NCI-H146 (cell line): ENCODE data around the gene GPC3.
"Not testable (repeated sequence)": the region's sequence is repeated elsewhere in the genome, so short reads cannot be mapped to it uniquely, and the experiment has no call there.

ENCODE experiments used
- DNase-seq: peaks from one replicate; lab custom pipeline; 2025; lab: John Stamatoyannopoulos, UW

GPC3 gene

GRCh38 chrX:133646719-133647116 is 338.7 kb downstream of the GPC3 start:
- no peak for DNase-seq

DNA sequence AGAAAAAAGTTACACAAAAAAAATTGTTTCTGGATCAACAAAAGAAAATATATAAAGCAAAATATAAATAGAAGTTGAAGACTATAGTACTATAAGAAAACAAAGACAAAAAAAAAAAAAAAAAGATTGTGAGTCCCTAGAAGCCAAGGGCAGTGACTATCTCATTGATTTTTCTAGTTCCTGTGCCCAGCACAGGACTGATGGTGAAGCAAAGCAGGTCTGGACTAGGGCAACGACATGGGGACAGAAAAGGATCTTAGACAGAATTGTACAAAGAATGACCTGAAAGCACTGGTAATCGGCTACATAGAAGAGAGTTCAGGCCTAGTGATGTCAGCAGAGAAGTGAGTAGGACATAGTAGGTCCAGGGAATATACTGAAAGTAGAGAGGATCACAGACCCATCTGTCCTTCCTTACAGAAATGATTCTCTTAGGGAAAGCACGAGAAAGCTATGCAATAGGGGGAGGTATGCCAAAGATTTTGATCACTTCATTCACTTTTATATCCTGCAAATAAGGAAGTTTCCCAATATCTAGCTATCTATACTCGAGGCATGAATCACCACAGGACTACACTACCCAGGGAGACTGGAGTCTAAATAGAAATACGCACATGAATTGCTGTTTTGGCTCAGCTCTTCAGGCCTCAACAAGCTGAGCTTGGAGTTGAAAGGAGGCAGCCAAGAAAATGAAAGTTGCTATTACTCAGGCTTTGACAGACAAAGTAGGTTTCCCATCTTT is 339.2 kb downstream of the GPC3 start:
- no peak for DNase-seq

GRCh38 chrX:133645256-133645655 is 340.1 kb downstream of the GPC3 start:
- DNase-seq: no peak

DNA sequence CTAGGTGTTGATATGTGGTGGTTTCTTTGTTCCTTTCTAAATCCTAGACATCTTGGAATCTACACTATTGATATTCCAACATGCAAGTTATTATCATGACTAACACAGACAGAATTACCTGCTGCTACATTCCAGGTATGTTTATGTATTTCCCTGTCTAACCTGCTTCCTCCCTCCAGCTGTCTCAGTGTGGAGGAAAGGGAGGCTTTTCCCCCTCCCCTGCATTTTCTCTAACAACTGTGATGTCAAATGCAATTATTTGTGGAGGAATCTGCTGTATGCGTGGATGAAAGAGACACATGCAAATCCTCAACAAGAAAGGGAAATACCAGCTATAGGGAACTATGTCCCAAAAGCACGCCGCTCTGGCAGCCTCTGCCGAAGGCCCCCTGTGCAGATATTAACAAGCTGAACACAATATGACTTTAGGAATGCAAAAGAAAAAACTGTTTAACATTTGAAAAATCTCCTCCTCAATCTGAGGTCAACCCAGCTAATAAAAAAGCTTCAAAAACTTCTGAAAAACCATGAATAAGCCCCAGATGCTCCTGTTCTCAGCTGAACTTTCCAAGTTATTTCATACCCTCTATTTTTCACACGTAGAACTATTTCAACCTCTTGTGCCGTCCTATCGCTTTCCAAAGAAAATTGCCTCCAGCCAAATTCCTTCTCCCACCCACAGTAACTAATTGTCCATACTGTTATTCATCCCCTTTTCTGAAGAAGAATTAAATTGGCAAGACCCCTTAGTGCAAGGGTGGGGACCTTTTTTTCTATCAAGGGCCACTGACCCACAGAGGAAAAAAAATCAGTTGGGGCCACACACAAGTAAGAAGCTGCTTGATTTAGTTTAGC is 345.0 kb downstream of the GPC3 start:
- DNase-seq: no peak

GRCh38 chrX:133639726-133640125 is 345.7 kb downstream of the GPC3 start:
- no peak for DNase-seq

- DNase-seq: no peak
Measured at GRCh38 chrX:133638285-133638684, 347.1 kb downstream of the GPC3 start.

DNA sequence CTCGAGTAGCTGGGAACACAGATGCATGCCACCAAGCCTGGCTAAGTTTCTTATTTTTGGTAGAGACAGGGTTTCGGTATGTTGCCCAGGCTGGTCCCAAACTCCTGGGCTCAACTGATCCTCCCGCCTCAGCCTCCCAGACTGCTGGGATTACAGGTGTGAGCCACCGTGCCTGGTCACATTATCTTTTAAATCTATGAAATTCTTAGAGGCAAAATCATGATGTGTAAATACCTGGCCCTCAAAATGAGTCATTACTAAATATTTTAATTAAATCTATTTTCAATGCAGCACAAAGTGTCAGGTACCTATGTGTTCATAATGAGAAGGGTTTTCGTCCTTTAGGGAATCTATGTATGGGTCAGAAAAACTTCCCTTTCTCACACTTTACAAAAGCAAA is 347.6 kb downstream of the GPC3 start:
- no peak for DNase-seq

GRCh38 chrX:133636009-133636408 is 349.4 kb downstream of the GPC3 start:
- no peak for DNase-seq

GRCh38 chrX:133634416-133634815 is 351.0 kb downstream of the GPC3 start:
- DNase-seq: no peak

GRCh38 chrX:133633950-133634349 is 351.4 kb downstream of the GPC3 start:
- no peak for DNase-seq

- no peak for DNase-seq
Measured at GRCh38 chrX:133633162-133633561, 352.2 kb downstream of the GPC3 start.

DNA sequence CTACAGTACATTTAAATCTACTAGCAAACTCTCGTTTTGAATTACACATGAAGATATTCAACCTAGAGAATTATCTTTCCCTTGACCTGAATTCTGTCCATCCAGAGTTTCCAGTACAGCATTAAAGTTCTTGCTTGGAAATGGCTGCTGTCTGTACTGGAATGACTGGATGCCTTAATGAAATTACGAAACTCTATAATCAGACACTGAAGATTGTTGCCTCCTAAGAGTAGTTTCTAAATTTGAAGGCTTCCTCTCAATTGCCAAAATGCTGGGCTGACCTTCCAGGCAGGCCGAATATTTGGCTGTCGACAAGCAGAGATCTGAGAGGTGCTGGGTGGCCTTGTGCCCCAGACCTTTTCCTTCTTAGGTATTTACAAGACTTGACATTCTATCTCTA is 355.0 kb downstream of the GPC3 start:
- no peak for DNase-seq

DNA sequence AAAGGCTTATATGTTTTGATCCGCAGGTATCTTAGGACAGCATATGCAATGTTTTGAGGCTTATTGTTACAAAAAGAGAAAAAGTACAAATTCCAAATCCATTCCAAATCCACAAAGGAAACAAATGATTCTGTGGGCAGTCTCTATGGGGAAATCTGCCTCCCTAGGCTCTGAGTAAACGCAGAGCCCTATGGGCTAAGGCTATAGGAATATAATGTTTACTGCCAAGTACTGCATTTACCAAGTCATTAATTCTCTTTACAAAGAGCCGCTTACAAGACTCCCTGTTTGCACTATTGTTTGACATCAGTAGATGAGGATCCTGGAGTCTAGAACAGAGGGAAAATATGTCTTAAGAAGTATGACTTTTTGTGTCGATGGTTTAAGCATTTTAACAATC is 357.7 kb downstream of the GPC3 start:
- no peak for DNase-seq

DNA sequence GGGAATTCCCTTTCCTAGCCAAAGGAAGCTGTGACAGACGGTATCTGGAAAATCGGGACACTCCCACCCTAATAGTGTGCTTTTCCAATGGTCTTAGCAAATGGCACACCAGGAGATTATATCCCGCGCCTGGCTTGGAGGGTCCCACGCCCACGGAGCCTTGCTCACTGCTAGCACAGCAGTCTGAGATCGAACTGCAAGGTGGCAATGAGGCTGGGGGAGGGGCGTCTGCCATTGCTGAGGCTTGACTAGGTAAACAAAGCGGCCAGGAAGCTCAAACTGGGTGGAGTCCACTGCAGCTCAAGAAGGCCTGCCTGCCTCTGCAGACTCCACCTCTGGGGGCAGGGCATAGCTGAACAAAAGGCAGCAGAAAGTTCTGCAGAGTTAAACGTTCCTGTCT is 364.0 kb downstream of the GPC3 start:
- not testable (repeated sequence) for DNase-seq

- DNase-seq: no peak
Measured at GRCh38 chrX:133611676-133612075, 373.7 kb downstream of the GPC3 start.

GRCh38 chrX:133610056-133610455 is 375.3 kb downstream of the GPC3 start:
- DNase-seq: no peak

DNA sequence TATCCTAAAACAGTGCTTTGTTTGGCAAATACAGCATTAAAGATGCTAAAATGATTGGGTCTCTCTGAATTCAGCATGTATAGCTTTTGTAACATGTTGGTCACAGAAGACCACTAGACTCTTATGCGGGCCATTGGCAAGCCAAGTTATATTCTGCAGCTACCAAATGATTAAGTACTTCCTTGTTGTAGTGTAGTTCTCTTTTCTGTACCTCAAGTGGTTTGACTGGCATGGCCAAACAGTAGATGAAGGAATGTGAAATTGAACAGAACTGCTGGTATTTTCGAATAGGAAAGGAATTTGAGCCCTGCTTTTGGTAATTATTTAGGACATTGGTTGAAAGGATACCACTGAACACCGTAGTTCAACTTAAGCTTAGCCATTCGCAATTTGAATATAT is 376.2 kb downstream of the GPC3 start:
- DNase-seq: no peak

- DNase-seq: no peak
Measured at GRCh38 chrX:133608406-133608805, 377.0 kb downstream of the GPC3 start.

DNA sequence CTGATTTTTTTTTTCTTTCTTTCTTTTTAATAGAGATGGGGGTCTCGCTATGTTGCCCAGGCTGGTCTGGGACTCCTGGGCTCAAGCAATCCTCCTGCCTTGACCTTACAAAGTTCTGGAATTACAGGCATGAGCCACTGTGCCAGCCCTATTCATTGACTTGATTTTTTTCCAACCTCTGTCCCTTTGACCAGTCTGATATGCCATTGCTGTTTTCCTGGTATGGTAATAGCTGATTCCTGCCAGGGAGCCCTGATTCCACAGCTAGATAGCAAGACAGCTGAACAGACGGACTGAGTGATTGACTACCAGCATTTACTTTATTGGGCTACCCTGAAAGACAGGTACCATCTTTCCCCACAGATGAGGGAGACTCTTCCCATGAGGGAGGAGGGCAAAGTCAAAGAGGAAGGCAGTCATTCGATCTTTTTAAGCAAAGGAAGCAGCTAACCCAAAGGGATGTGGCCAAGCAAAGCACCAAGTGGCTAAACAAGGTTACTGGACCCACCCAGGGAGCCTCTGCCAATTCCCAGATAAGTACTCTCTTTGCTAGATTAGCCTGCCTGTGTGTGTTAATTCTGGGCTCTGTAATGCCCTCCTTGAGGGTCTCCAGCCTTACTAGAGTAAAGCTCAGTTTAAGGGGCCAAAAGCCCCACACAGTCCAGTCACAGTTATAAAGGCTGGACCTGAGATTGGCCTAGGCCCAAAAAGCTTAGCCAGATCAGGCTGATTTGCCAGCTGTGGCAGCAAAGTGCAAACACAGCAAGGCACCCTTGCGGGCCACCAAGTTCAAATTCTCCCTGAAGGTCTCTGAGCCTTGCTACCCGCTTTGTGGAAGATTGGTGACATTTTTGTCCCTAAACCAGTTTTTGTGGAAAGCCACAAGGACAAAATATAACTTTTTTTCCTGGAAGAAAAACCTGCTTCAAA is 377.7 kb downstream of the GPC3 start:
- DNase-seq: no peak

DNA sequence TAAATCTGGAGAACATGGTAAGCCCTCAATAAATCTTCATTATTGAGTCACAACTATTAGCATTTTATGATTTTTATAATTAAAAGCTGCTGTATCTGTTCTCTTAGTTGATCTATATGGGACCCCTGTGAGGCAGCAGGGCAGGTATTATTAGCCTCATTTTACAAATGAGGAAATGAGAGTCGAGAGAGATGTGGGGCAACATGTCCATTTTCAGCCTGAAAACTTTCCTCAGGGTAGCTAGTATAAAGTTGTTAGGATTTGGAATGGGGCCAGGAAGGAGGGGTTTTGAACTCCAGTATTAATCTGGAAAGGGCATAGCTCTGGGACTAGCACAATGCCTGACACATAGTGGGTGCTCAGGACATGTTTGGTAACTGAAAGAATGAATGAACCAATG is 378.4 kb downstream of the GPC3 start:
- DNase-seq: no peak

DNA sequence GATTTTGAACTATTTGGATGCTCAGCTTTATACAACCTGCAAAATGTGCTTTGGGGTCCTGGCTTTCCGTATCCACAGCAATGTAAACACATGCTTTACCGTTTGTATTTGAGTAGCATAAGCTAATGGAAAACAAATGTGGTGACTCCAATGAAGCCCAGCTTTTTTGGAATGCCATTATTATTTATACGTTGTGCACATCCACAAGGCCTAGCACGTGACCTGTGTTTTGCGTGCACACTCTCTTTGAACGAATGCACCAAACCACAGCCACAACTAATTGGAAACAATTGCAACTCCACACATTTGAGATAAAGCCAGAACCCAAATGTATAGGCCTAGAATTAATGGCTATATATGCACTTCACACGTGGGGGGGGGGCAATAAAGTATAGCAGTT is 380.6 kb downstream of the GPC3 start:
- no peak for DNase-seq

GRCh38 chrX:133602881-133603280 is 382.5 kb downstream of the GPC3 start:
- DNase-seq: no peak
